Stomach smooth muscle (tissue), 2 donors: ENCODE results near the gene ZNF841.
A peak's percentile ranks its signal among the peaks of the same experiment; 100 is the strongest.

Experiments
- H3K27ac ChIP-seq: one replicate; pipeline ENCODE4 v1.7.0; 2013; ENCODE audit warnings: mild to moderate bottlenecking, low read length, inconsistent platforms
- H3K27me3 ChIP-seq, 2 donors: one replicate each; pipeline ENCODE4 v1.7.0; 2013; ENCODE audit warnings: low read length in 2 of 2; ENCODE audit not compliant: insufficient read depth in 2 of 2, control insufficient read depth in 1 of 2
- H3K36me3 ChIP-seq, 2 donors: one replicate each; pipeline ENCODE4 v1.7.0; 2013; ENCODE audit warnings: low read length in 2 of 2; ENCODE audit not compliant: control insufficient read depth in 2 of 2, insufficient read depth in 2 of 2
- H3K4me1 ChIP-seq: one replicate; pipeline ENCODE4 v1.7.0; 2013; ENCODE audit warnings: low read length; ENCODE audit not compliant: control insufficient read depth, insufficient read depth
- H3K4me3 ChIP-seq, 2 donors: one replicate each; pipeline ENCODE4 v1.7.0; 2013; ENCODE audit warnings: low read length in 2 of 2
- H3K9ac ChIP-seq, 2 donors: one replicate each; pipeline ENCODE4 v1.7.0; 2013; ENCODE audit warnings: low read length in 2 of 2, mild to moderate bottlenecking in 1 of 2
- H3K9me3 ChIP-seq, 2 donors: one replicate each; pipeline ENCODE4 v1.7.0; 2013; ENCODE audit warnings: low read length in 2 of 2; ENCODE audit not compliant: control insufficient read depth in 2 of 2
- donor health status: healthy.
- donor health status: Pancreatic carcinoma.

Gene ZNF841

GRCh38 chr19:52095172-52096014 lies at the start of gene ZNF841:
TSS of gene ZNF841 (minus strand) at chr19:52095765. CDS start at chr19:52084801, 10,964 bp downstream.
- H3K36me3 ChIP-seq, result peaks cover 0 to 6% of the 10 kb centered on the region in 2 donors
- H3K4me1 ChIP-seq, result peaks cover 16% of the 10 kb centered on the region
- H3K9me3 ChIP-seq, result peaks cover 5 to 6% of the 10 kb centered on the region in 2 donors
- H3K9ac ChIP-seq, result peak within 1 kb of the TSS; percentile 85 to 98
- peak within 1 kb of the TSS; percentile 76 for H3K27ac ChIP-seq
- H3K27me3 ChIP-seq, result no peaks in the 10 kb centered on the region
- peak within 1 kb of the TSS; percentile 95 to 99 for H3K4me3 ChIP-seq

GRCh38 chr19:52142001-52142595 lies 46.5 kb upstream of the ZNF841 start:
- H3K9ac ChIP-seq, result no peak overlapping the region
- no peaks in the 10 kb centered on the region for H3K36me3 ChIP-seq
- peaks cover 16% of the 10 kb centered on the region for H3K4me1 ChIP-seq
- H3K27ac ChIP-seq, result no peak overlapping the region
- H3K4me3 ChIP-seq, result no peak overlapping the region
- H3K9me3 ChIP-seq, result peaks cover 0 to 3% of the 10 kb centered on the region in 2 donors
- no peaks in the 10 kb centered on the region for H3K27me3 ChIP-seq

GRCh38 chr19:52141203-52141602 lies 45.6 kb upstream of the ZNF841 start:
- no peak overlapping the region for H3K4me3 ChIP-seq
- H3K4me1 ChIP-seq, result peaks cover 16% of the 10 kb centered on the region
- H3K36me3 ChIP-seq, result no peaks in the 10 kb centered on the region
- H3K27me3 ChIP-seq, result no peaks in the 10 kb centered on the region
- peak overlapping the region; percentile 79 for H3K27ac ChIP-seq
- H3K9ac ChIP-seq, result no peak overlapping the region
- peaks cover 0 to 3% of the 10 kb centered on the region in 2 donors for H3K9me3 ChIP-seq

- H3K27ac ChIP-seq, result peak overlapping the region; percentile 90
- H3K9ac ChIP-seq, result peak overlapping the region; percentile 61 to 68
- H3K36me3 ChIP-seq, result no peaks in the 10 kb centered on the region
- H3K27me3 ChIP-seq, result no peaks in the 10 kb centered on the region
- H3K9me3 ChIP-seq, result peaks cover 0 to 3% of the 10 kb centered on the region in 2 donors
- peak overlapping the region; percentile 57 to 100 for H3K4me3 ChIP-seq
- H3K4me1 ChIP-seq, result peaks cover 16% of the 10 kb centered on the region
These were observed 44.6 kb upstream of the ZNF841 start for GRCh38 chr19:52140032-52140710.

GRCh38 chr19:52139252-52140031 lies 43.9 kb upstream of the ZNF841 start, which contains the start of gene ZNF616:
TSS of gene ZNF616 (minus strand) at chr19:52139938. CDS start at chr19:52130512, 9,426 bp downstream.
- H3K4me3 ChIP-seq, result peak within 1 kb of the TSS; percentile 90 to 100
- peaks cover 16% of the 10 kb centered on the region for H3K4me1 ChIP-seq
- no peaks in the 10 kb centered on the region for H3K36me3 ChIP-seq
- H3K9me3 ChIP-seq, result peaks cover 0 to 3% of the 10 kb centered on the region in 2 donors
- H3K9ac ChIP-seq, result peak within 1 kb of the TSS; percentile 78 to 96
- H3K27ac ChIP-seq, result peak within 1 kb of the TSS; percentile 90
- H3K27me3 ChIP-seq, result no peaks in the 10 kb centered on the region

GRCh38 chr19:52138983-52139251 lies 43.4 kb upstream of the ZNF841 start:
- no peaks in the 10 kb centered on the region for H3K27me3 ChIP-seq
- peak overlapping the region; percentile 78 to 96 for H3K9ac ChIP-seq
- H3K4me3 ChIP-seq, result peak overlapping the region; percentile 90 to 100
- peak overlapping the region; percentile 90 for H3K27ac ChIP-seq
- H3K36me3 ChIP-seq, result no peaks in the 10 kb centered on the region
- H3K9me3 ChIP-seq, result peaks cover 0 to 3% of the 10 kb centered on the region in 2 donors
- H3K4me1 ChIP-seq, result peaks cover 16% of the 10 kb centered on the region

- peak overlapping the region; percentile 90 to 100 for H3K4me3 ChIP-seq
- H3K27ac ChIP-seq, result peak overlapping the region; percentile 90
These were observed 42.9 kb upstream of the ZNF841 start for GRCh38 chr19:52138278-52138982.

GRCh38 chr19:52120286-52120685 lies 24.7 kb upstream of the ZNF841 start:
- H3K4me3 ChIP-seq, result no peak overlapping the region
- peaks cover 34 to 44% of the 10 kb centered on the region in 2 donors for H3K9me3 ChIP-seq
- no peaks in the 10 kb centered on the region for H3K27me3 ChIP-seq
- peaks cover 47 to 68% of the 10 kb centered on the region in 2 donors for H3K36me3 ChIP-seq
- no peak overlapping the region for H3K9ac ChIP-seq
- no peak overlapping the region for H3K27ac ChIP-seq
- no peaks in the 10 kb centered on the region for H3K4me1 ChIP-seq

More at GRCh38 chr19:52138278-52138982, 42.9 kb upstream of the ZNF841 start:
- peak overlapping the region; percentile 78 to 96 for H3K9ac ChIP-seq
- no peaks in the 10 kb centered on the region for H3K27me3 ChIP-seq
- peaks cover 16% of the 10 kb centered on the region for H3K4me1 ChIP-seq
- H3K36me3 ChIP-seq, result no peaks in the 10 kb centered on the region
- peaks cover 0 to 3% of the 10 kb centered on the region in 2 donors for H3K9me3 ChIP-seq

GRCh38 chr19:52115526-52116053 lies 20.0 kb upstream of the ZNF841 start:
- Histone ChIP-seq H3K4me1 (no peaks in the 10 kb centered on the region), H3K27me3 (no peaks in the 10 kb centered on the region), H3K36me3 (peaks cover 24 to 45% of the 10 kb centered on the region in 2 donors), H3K4me3 (peak overlapping the region in 1 of 2 donors; percentile 60), H3K27ac (no peak overlapping the region), H3K9ac (no peak overlapping the region), H3K9me3 (peaks cover 45 to 67% of the 10 kb centered on the region in 2 donors)
